ENCODE measurements around the gene PTPRD.

The PTPRD gene

GRCh38 chr9:10612641-10613398, at the start of gene PTPRD:
TSS of gene PTPRD (minus strand) at chr9:10613002.
- no peak for DNase-seq (ENCODE audit: low read depth in 2 of 2)

- no peak for DNase-seq (ENCODE audit: low read depth in 2 of 2)
Measured at GRCh38 chr9:10661994-10662393, 49.2 kb upstream of the PTPRD start.

- no peak for DNase-seq (ENCODE audit: low read depth in 2 of 2)
Measured at GRCh38 chr9:10661376-10661775, 48.6 kb upstream of the PTPRD start.

GRCh38 chr9:10651012-10651411, 38.2 kb upstream of the PTPRD start:
- DNase-seq (ENCODE audit: low read depth in 2 of 2): no peak

GRCh38 chr9:10649076-10649475, 36.3 kb upstream of the PTPRD start:
- no peak for DNase-seq (ENCODE audit: low read depth in 2 of 2)

GRCh38 chr9:10633785-10634184, 21.0 kb upstream of the PTPRD start:
- DNase-seq (ENCODE audit: low read depth in 2 of 2): no peak

GRCh38 chr9:10614196-10614800, 1.5 kb upstream of the PTPRD start:
- DNase-seq (ENCODE audit: low read depth in 2 of 2): no peak

- no peak for DNase-seq (ENCODE audit: low read depth in 2 of 2)
Measured at GRCh38 chr9:10613419-10613818, 617 bp upstream of the PTPRD start.

GRCh38 chr9:10605388-10605787, 7.4 kb downstream of the PTPRD start:
- DNase-seq (ENCODE audit: low read depth in 2 of 2): no peak

- no peak for DNase-seq (ENCODE audit: low read depth in 2 of 2)
Measured at GRCh38 chr9:10604927-10605326, 7.9 kb downstream of the PTPRD start.

- no peak for DNase-seq (ENCODE audit: low read depth in 2 of 2)
Measured at GRCh38 chr9:10597801-10598200, 15.0 kb downstream of the PTPRD start.

GRCh38 chr9:10594482-10594881, 18.3 kb downstream of the PTPRD start:
- no peak for DNase-seq (ENCODE audit: low read depth in 2 of 2)

GRCh38 chr9:10586407-10586806, 26.4 kb downstream of the PTPRD start:
- no peak for DNase-seq (ENCODE audit: low read depth in 2 of 2)

- DNase-seq (ENCODE audit: low read depth in 2 of 2): no peak
Measured at GRCh38 chr9:10571699-10572098, 41.1 kb downstream of the PTPRD start.

- DNase-seq (ENCODE audit: low read depth in 2 of 2): no peak
Measured at GRCh38 chr9:10566848-10567247, 46.0 kb downstream of the PTPRD start.

- no peak for DNase-seq (ENCODE audit: low read depth in 2 of 2)
Measured at GRCh38 chr9:10562581-10563343, 50.0 kb downstream of the PTPRD start.

- no peak for DNase-seq (ENCODE audit: low read depth in 2 of 2)
Measured at GRCh38 chr9:10548348-10548747, 64.5 kb downstream of the PTPRD start.

GRCh38 chr9:10538073-10538472, 74.7 kb downstream of the PTPRD start:
- no peak for DNase-seq (ENCODE audit: low read depth in 2 of 2)

GRCh38 chr9:10534850-10535249, 78.0 kb downstream of the PTPRD start:
- no peak for DNase-seq (ENCODE audit: low read depth in 2 of 2)

GRCh38 chr9:10525972-10526371, 86.8 kb downstream of the PTPRD start:
- DNase-seq (ENCODE audit: low read depth in 2 of 2): no peak

GRCh38 chr9:10523164-10523563, 89.6 kb downstream of the PTPRD start:
- DNase-seq (ENCODE audit: low read depth in 2 of 2): no peak

- no peak for DNase-seq (ENCODE audit: low read depth in 2 of 2)
Measured at GRCh38 chr9:10512144-10512543, 100.7 kb downstream of the PTPRD start.

- no peak for DNase-seq (ENCODE audit: low read depth in 2 of 2)
Measured at GRCh38 chr9:10488937-10489336, 123.9 kb downstream of the PTPRD start.

Measured in stimulated activated CD8-positive, alpha-beta memory T cell treated with anti-CD3 and anti-CD28 coated beads, Interleukin-15, amount 100 ng/mL, for 4 hours (primary cell).